GM23338 (cell line): ENCODE results near the gene KRTAP5-10. TPM values are rescaled to one million over a fixed set of nuclear protein-coding genes. Genes with fewer than 3 reads are reported as not detected.

Source experiments
- ATAC-seq: fragments of 200-7000 bp; cut with Tn5 transposase; 3 replicates; pipeline ENCODE4 v1.9.1; 2020
- DNase-seq: peaks from one replicate; pipeline ENCODE4 v3.0.0-alpha.2; 2015; ENCODE audit warnings: low spot score
- H2AFZ ChIP-seq: fragments of 200-600 bp; sonication (generic); 2 replicates; pipeline ENCODE4 v1.8.0; 2016; ENCODE audit warnings: antibody characterized with exemption, mild to moderate bottlenecking, moderate library complexity
- H3F3A ChIP-seq: fragments of 200-600 bp; sonication (generic); replicated peaks from 2 replicates; pipeline ENCODE4 v1.8.0; 2017; ENCODE audit warnings: antibody characterized with exemption, mixed run types, low read depth
- H3K27ac ChIP-seq: fragments of 200-600 bp; sonication (generic); 2 replicates; pipeline ENCODE4 v1.6.1; 2016; ENCODE audit warnings: low read depth
- H3K27me3 ChIP-seq: fragments of 200-600 bp; sonication (generic); 2 replicates; pipeline ENCODE4 v1.8.0; 2016; ENCODE audit warnings: mild to moderate bottlenecking, mixed run types, moderate library complexity; ENCODE audit not compliant: insufficient read depth
- H3K36me3 ChIP-seq: fragments of 200-600 bp; sonication (generic); 2 replicates; pipeline ENCODE4 v1.8.0; 2016; ENCODE audit warnings: mild to moderate bottlenecking; ENCODE audit not compliant: insufficient read depth
- H3K4me1 ChIP-seq: fragments of 200-600 bp; sonication (generic); 2 replicates; pipeline ENCODE4 v1.8.0; 2016; ENCODE audit warnings: mild to moderate bottlenecking, moderate library complexity; ENCODE audit not compliant: insufficient read depth
- H3K4me2 ChIP-seq: fragments of 200-600 bp; sonication (generic); 2 replicates; pipeline ENCODE4 v1.7.1; 2017; ENCODE audit warnings: mixed run types
- H3K4me3 ChIP-seq: fragments of 200-600 bp; sonication (generic); 2 replicates; pipeline ENCODE4 v1.6.1; 2016; ENCODE audit warnings: mixed run types
- H3K79me2 ChIP-seq: fragments of 200-600 bp; sonication (generic); replicated peaks from 2 replicates; pipeline ENCODE4 v1.8.0; 2017; ENCODE audit warnings: mild to moderate bottlenecking; ENCODE audit not compliant: insufficient read depth
- H3K9me2 ChIP-seq: fragments of 200-600 bp; sonication (generic); 2 replicates; pipeline ENCODE4 v1.8.0; 2017; ENCODE audit not compliant: insufficient read depth
- H4K20me1 ChIP-seq: fragments of 200-600 bp; sonication (generic); replicated peaks from 2 replicates; pipeline ENCODE4 v1.8.0; 2017; ENCODE audit warnings: mild to moderate bottlenecking; ENCODE audit not compliant: insufficient read depth
- H3K27ac Mint-ChIP-seq: 2 replicates; pipeline ENCODE4 v1.8.0; 2020; ENCODE audit warnings: inconsistent platforms, mild to moderate bottlenecking, moderate library complexity, mixed read lengths
- H3K27me3 Mint-ChIP-seq: 3 replicates; pipeline ENCODE4 v1.8.0; 2022; ENCODE audit warnings: low read depth, mild to moderate bottlenecking, moderate library complexity, mixed read lengths, inconsistent platforms; ENCODE audit not compliant: insufficient read depth, poor library complexity
- H3K36me3 Mint-ChIP-seq: 3 replicates; pipeline ENCODE4 v1.8.0; 2021; ENCODE audit warnings: low read depth, mild to moderate bottlenecking, inconsistent platforms, moderate library complexity, mixed read lengths
- H3K4me1 Mint-ChIP-seq: 3 replicates; pipeline ENCODE4 v1.8.0; 2020; ENCODE audit warnings: mild to moderate bottlenecking, inconsistent platforms, mixed read lengths
- H3K4me3 Mint-ChIP-seq: 3 replicates; pipeline ENCODE4 v1.8.0; 2021; ENCODE audit warnings: moderate library complexity, mild to moderate bottlenecking, inconsistent platforms, mixed read lengths
- H3K9me3 Mint-ChIP-seq: 3 replicates; pipeline ENCODE4 v1.8.0; 2020; ENCODE audit warnings: moderate library complexity, mild to moderate bottlenecking, inconsistent platforms, mixed read lengths
- CREB1 ChIP-seq: fragments of 250-450 bp; sonication (Bioruptor Pico); IDR thresholded peaks from 2 replicates; pipeline ENCODE4 v1.5.0; 2020; ENCODE audit warnings: low read depth, mild to moderate bottlenecking, moderate library complexity
- ETS1 ChIP-seq: IDR thresholded peaks from 2 replicates; pipeline ENCODE4 v1.6.1; 2016; ENCODE audit warnings: antibody characterized with exemption
- EZH2phosphoT487 ChIP-seq: fragments of 200-600 bp; sonication (generic); IDR thresholded peaks from one replicate; pipeline ENCODE4 v1.8.1; 2018; ENCODE audit warnings: antibody characterized with exemption; ENCODE audit not compliant: unreplicated experiment
- JUNB ChIP-seq: IDR thresholded peaks from one replicate; pipeline ENCODE4 v1.6.1; 2016; ENCODE audit warnings: antibody characterized with exemption; ENCODE audit not compliant: unreplicated experiment
- POLR2AphosphoS5 ChIP-seq: IDR thresholded peaks from 2 replicates; pipeline ENCODE4 v1.6.1; 2016; ENCODE audit warnings: antibody characterized with exemption, low read depth
- polyA plus RNA-seq: library from polyadenylated mRNA; unstranded; fragments of >200 nt; fragmentation: Nextera tagmentation; extraction: Ambion mirVana; gene quantifications from 2 replicates; pipeline ENCODE4 v1.2.1, GENCODE V29; 2016
- total RNA-seq: library from RNA; depleted of rRNA; stranded (reverse); fragments of >200 nt; shearing (Covaris generic); gene quantifications from 2 replicates; pipeline ENCODE4 v1.2.3, GENCODE V29; 2014
- TF ChIP-seq, protein P1 (sequence below): fragments of 250-450 bp; sonication (Bioruptor Pico); IDR thresholded peaks from 2 replicates; pipeline ENCODE4 v1.5.0; 2020; ENCODE audit warnings: mild to moderate bottlenecking, moderate library complexity
- TF ChIP-seq, protein P2 (sequence below), 2 experiments: fragments of 200-600 bp in 1 of 2; sonication (generic) in 1 of 2; conservative IDR thresholded peaks; 2 replicates each; pipeline versions ENCODE4 v1.5.1 to v1.6.1; 2016 to 2017; ENCODE audit warnings: antibody characterized with exemption in 2 of 2, low read depth in 2 of 2, mild to moderate bottlenecking in 2 of 2, moderate library complexity in 1 of 2

KRTAP5-10 gene
- total and polyA plus RNA-seq, 2 experiments from 2014 or later, result not detected

GRCh38 chr11:71556018-71556417 is 9.3 kb upstream of the KRTAP5-10 start (continued):
- TF ChIP-seq, protein P1, sequence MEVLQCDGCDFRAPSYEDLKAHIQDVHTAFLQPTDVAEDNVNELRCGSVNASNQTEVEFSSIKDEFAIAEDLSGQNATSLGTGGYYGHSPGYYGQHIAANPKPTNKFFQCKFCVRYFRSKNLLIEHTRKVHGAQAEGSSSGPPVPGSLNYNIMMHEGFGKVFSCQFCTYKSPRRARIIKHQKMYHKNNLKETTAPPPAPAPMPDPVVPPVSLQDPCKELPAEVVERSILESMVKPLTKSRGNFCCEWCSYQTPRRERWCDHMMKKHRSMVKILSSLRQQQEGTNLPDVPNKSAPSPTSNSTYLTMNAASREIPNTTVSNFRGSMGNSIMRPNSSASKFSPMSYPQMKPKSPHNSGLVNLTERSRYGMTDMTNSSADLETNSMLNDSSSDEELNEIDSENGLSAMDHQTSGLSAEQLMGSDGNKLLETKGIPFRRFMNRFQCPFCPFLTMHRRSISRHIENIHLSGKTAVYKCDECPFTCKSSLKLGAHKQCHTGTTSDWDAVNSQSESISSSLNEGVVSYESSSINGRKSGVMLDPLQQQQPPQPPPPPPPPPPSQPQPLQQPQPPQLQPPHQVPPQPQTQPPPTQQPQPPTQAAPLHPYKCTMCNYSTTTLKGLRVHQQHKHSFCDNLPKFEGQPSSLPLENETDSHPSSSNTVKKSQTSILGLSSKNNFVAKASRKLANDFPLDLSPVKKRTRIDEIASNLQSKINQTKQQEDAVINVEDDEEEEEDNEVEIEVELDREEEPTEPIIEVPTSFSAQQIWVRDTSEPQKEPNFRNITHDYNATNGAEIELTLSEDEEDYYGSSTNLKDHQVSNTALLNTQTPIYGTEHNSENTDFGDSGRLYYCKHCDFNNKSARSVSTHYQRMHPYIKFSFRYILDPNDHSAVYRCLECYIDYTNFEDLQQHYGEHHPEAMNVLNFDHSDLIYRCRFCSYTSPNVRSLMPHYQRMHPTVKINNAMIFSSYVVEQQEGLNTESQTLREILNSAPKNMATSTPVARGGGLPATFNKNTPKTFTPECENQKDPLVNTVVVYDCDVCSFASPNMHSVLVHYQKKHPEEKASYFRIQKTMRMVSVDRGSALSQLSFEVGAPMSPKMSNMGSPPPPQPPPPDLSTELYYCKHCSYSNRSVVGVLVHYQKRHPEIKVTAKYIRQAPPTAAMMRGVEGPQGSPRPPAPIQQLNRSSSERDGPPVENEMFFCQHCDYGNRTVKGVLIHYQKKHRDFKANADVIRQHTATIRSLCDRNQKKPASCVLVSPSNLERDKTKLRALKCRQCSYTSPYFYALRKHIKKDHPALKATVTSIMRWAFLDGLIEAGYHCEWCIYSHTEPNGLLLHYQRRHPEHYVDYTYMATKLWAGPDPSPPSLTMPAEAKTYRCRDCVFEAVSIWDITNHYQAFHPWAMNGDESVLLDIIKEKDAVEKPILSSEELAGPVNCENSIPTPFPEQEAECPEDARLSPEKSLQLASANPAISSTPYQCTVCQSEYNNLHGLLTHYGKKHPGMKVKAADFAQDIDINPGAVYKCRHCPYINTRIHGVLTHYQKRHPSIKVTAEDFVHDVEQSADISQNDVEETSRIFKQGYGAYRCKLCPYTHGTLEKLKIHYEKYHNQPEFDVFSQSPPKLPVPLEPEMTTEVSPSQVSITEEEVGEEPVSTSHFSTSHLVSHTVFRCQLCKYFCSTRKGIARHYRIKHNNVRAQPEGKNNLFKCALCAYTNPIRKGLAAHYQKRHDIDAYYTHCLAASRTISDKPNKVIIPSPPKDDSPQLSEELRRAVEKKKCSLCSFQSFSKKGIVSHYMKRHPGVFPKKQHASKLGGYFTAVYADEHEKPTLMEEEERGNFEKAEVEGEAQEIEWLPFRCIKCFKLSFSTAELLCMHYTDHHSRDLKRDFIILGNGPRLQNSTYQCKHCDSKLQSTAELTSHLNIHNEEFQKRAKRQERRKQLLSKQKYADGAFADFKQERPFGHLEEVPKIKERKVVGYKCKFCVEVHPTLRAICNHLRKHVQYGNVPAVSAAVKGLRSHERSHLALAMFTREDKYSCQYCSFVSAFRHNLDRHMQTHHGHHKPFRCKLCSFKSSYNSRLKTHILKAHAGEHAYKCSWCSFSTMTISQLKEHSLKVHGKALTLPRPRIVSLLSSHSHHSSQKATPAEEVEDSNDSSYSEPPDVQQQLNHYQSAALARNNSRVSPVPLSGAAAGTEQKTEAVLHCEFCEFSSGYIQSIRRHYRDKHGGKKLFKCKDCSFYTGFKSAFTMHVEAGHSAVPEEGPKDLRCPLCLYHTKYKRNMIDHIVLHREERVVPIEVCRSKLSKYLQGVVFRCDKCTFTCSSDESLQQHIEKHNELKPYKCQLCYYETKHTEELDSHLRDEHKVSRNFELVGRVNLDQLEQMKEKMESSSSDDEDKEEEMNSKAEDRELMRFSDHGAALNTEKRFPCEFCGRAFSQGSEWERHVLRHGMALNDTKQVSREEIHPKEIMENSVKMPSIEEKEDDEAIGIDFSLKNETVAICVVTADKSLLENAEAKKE, result no peak
- TF ChIP-seq ETS1 (no peak), JUNB (no peak), EZH2phosphoT487 (no peak)
- TF ChIP-seq, protein P2, sequence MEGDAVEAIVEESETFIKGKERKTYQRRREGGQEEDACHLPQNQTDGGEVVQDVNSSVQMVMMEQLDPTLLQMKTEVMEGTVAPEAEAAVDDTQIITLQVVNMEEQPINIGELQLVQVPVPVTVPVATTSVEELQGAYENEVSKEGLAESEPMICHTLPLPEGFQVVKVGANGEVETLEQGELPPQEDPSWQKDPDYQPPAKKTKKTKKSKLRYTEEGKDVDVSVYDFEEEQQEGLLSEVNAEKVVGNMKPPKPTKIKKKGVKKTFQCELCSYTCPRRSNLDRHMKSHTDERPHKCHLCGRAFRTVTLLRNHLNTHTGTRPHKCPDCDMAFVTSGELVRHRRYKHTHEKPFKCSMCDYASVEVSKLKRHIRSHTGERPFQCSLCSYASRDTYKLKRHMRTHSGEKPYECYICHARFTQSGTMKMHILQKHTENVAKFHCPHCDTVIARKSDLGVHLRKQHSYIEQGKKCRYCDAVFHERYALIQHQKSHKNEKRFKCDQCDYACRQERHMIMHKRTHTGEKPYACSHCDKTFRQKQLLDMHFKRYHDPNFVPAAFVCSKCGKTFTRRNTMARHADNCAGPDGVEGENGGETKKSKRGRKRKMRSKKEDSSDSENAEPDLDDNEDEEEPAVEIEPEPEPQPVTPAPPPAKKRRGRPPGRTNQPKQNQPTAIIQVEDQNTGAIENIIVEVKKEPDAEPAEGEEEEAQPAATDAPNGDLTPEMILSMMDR (conservative IDR thresholded peaks at IDR 0.05; ENCODE audit: low read depth in 2 of 2), result no peak

DNA sequence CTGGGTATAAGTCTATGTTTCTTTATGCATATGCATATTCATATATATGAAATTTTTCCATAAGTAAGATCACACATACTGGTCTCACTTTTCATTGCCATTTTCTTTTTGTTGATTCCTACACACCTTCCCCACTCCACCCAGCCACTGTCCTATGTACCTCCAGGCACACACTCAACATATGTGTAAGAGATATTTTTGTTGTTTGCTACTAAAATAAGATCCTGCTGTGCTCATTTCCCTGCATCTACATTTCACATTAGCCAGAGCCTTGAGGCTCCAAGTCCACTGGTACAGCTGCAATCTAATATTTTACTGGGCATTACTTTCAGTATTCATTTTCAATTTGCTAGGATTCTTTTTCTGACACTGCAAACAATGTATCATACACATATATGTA is 8.1 kb upstream of the KRTAP5-10 start:
- no peak for DNase-seq
- Histone ChIP-seq H4K20me1 (no peaks in the 10 kb centered on the region), H3K4me1 (no peaks in the 10 kb centered on the region), H2AFZ (no peak overlapping the region), H3F3A (no peaks in the 10 kb centered on the region), H3K4me3 (no peak overlapping the region), H3K27ac (no peak overlapping the region), H3K36me3 (peaks cover 3% of the 10 kb centered on the region; the same call in 1 of the 2 replicates), H3K27me3 (no peaks in the 10 kb centered on the region), H3K79me2 (no peaks in the 10 kb centered on the region), H3K4me2 (no peak overlapping the region), H3K9me2 (no peaks in the 10 kb centered on the region)
- peaks cover 38% of the 10 kb centered on the region for H3K9me3 Mint-ChIP-seq
- no peaks in the 10 kb centered on the region for H3K4me1 Mint-ChIP-seq
- peaks cover 9% of the 10 kb centered on the region; the same call in 2 of the 3 replicates for H3K36me3 Mint-ChIP-seq
- peaks cover 2% of the 10 kb centered on the region for H3K27me3 Mint-ChIP-seq
- H3K4me3 Mint-ChIP-seq, result no peak overlapping the region
- ATAC-seq, result no peak
- no peak overlapping the region for H3K27ac Mint-ChIP-seq
- TF ChIP-seq CREB1 (CRISPR knock-in tag), result no peak
- TF ChIP-seq POLR2AphosphoS5, result no peak
- TF ChIP-seq, protein P1, result no peak
